ENCODE measurements around the gene CTSE. TPM values are rescaled to one million over a fixed set of nuclear protein-coding genes. Genes with fewer than 3 reads are reported as not detected.

The CTSE gene
- total RNA-seq, 1 experiment from 2014 or later, result not detected

DNA sequence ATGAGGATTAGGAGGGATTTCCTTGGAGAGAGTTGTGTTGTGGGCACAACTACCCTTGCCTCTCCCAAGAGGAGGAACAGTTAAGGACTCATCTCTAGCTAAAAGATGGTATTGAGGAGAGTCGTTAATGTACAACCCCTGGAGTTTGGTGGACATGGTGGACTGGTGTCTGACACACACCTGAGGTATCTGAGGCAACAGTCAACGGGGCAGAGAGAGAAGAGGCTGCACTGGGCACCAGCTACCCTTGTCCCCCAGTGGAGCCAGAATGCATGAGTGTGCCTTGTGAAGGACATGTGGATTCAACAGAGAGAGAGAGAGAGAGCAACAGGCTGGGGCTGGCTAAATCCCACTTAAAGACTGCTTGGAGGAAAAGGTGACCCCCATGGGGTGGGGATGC lies 33.5 kb downstream of the CTSE start:
- no peak for TF ChIP-seq SIN3A (IDR thresholded peaks at IDR 0.05; ENCODE audit: borderline replicate concordance, insufficient read depth, low read depth, low read length)
- TF ChIP-seq, protein P1, sequence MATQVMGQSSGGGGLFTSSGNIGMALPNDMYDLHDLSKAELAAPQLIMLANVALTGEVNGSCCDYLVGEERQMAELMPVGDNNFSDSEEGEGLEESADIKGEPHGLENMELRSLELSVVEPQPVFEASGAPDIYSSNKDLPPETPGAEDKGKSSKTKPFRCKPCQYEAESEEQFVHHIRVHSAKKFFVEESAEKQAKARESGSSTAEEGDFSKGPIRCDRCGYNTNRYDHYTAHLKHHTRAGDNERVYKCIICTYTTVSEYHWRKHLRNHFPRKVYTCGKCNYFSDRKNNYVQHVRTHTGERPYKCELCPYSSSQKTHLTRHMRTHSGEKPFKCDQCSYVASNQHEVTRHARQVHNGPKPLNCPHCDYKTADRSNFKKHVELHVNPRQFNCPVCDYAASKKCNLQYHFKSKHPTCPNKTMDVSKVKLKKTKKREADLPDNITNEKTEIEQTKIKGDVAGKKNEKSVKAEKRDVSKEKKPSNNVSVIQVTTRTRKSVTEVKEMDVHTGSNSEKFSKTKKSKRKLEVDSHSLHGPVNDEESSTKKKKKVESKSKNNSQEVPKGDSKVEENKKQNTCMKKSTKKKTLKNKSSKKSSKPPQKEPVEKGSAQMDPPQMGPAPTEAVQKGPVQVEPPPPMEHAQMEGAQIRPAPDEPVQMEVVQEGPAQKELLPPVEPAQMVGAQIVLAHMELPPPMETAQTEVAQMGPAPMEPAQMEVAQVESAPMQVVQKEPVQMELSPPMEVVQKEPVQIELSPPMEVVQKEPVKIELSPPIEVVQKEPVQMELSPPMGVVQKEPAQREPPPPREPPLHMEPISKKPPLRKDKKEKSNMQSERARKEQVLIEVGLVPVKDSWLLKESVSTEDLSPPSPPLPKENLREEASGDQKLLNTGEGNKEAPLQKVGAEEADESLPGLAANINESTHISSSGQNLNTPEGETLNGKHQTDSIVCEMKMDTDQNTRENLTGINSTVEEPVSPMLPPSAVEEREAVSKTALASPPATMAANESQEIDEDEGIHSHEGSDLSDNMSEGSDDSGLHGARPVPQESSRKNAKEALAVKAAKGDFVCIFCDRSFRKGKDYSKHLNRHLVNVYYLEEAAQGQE (IDR thresholded peaks at IDR 0.05; ENCODE audit: insufficient read depth in 1 of 2, low read depth in 2 of 2, low read length in 1 of 2), result no peak
- TF ChIP-seq POLR2AphosphoS5 (IDR thresholded peaks at IDR 0.05; ENCODE audit: low read depth, low read length), result no peak
- TF ChIP-seq, protein P2, sequence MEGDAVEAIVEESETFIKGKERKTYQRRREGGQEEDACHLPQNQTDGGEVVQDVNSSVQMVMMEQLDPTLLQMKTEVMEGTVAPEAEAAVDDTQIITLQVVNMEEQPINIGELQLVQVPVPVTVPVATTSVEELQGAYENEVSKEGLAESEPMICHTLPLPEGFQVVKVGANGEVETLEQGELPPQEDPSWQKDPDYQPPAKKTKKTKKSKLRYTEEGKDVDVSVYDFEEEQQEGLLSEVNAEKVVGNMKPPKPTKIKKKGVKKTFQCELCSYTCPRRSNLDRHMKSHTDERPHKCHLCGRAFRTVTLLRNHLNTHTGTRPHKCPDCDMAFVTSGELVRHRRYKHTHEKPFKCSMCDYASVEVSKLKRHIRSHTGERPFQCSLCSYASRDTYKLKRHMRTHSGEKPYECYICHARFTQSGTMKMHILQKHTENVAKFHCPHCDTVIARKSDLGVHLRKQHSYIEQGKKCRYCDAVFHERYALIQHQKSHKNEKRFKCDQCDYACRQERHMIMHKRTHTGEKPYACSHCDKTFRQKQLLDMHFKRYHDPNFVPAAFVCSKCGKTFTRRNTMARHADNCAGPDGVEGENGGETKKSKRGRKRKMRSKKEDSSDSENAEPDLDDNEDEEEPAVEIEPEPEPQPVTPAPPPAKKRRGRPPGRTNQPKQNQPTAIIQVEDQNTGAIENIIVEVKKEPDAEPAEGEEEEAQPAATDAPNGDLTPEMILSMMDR (IDR thresholded peaks at IDR 0.05), result no peak
- no peak for TF ChIP-seq TCF7L2 (IDR thresholded peaks at IDR 0.05; ENCODE audit: low read depth, low read length)
- no peaks in the 10 kb centered on the region for H3K9me3 ChIP-seq (ENCODE audit: control insufficient read depth, insufficient read depth, low read depth, low read length)
- no peak overlapping the region for H3K4me3 ChIP-seq (ENCODE audit: low read depth in 2 of 2, low read length in 2 of 2)
- no peak overlapping the region for H3K27ac ChIP-seq (ENCODE audit: low read length)
- ChIA-PET POLR2A (no interaction called here), CTCF (no interaction called here)
- H3K27me3 ChIP-seq (ENCODE audit: control insufficient read depth, insufficient read depth, low read length), result peaks cover 2% of the 10 kb centered on the region
- no peak for ATAC-seq
- intact Hi-C loops (cut with micrococcal nuclease; ENCODE audit: unreplicated experiment), result no loop called here
- no peak for DNase-seq (ENCODE audit: low read depth, low spot score)
- BruUV-seq (replicated peaks), result no TSS peak
- in situ Hi-C loops (cut with HindIII; ENCODE audit: low pct_unique_long_range_greater_than_20kb, low sequenced_read_pairs), result no loop called here
- no peaks in the 10 kb centered on the region for H3K4me1 ChIP-seq (ENCODE audit: control insufficient read depth, insufficient read depth, low read length)
- H3K36me3 ChIP-seq (ENCODE audit: control insufficient read depth, insufficient read depth, low read length), result no peaks in the 10 kb centered on the region

DNA sequence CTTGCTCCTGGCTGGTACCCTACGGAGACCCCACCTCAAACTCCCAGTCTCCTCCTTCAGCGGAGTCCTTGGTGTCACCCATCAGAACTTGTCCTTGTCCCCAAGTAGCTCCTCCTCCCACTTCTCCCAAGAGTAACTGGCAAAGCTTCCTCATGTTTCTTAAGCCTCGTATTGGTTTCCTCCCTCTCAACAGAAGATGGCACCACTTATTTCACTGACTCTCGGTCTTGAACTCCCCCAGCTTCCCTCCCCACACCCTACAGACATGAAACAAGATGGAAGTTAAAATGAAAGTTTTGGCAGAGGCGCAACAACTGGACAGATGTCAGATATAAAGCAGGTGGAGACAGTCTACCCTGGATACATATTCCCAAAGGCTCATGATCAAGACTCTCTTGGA lies 33.9 kb downstream of the CTSE start:
- no peaks in the 10 kb centered on the region for H3K36me3 ChIP-seq (ENCODE audit: control insufficient read depth, insufficient read depth, low read length)
- in situ Hi-C loops (cut with HindIII; ENCODE audit: low pct_unique_long_range_greater_than_20kb, low sequenced_read_pairs), result no loop called here
- H3K9me3 ChIP-seq (ENCODE audit: control insufficient read depth, insufficient read depth, low read depth, low read length), result no peaks in the 10 kb centered on the region
- no peak overlapping the region for H3K4me3 ChIP-seq (ENCODE audit: low read depth in 2 of 2, low read length in 2 of 2)
- BruUV-seq (replicated peaks), result no TSS peak
- intact Hi-C loops (cut with micrococcal nuclease; ENCODE audit: unreplicated experiment), result loop anchor here (5.0 kb wide), 1 partner anchor 98 kb away; no protein-coding TSS in a partner anchor
- no peaks in the 10 kb centered on the region for H3K4me1 ChIP-seq (ENCODE audit: control insufficient read depth, insufficient read depth, low read length)
- H3K27ac ChIP-seq (ENCODE audit: low read length), result no peak overlapping the region
- ChIA-PET POLR2A (no interaction called here), CTCF (no interaction called here)
- ATAC-seq, result no peak
- DNase-seq (ENCODE audit: low read depth, low spot score), result no peak
- peaks cover 2% of the 10 kb centered on the region for H3K27me3 ChIP-seq (ENCODE audit: control insufficient read depth, insufficient read depth, low read length)
- TF ChIP-seq TCF7L2 (IDR thresholded peaks at IDR 0.05; ENCODE audit: low read depth, low read length), result no peak
- TF ChIP-seq POLR2AphosphoS5 (IDR thresholded peaks at IDR 0.05; ENCODE audit: low read depth, low read length), result no peak
- TF ChIP-seq SIN3A (IDR thresholded peaks at IDR 0.05; ENCODE audit: borderline replicate concordance, insufficient read depth, low read depth, low read length), result no peak
- TF ChIP-seq, protein P1 (IDR thresholded peaks at IDR 0.05; ENCODE audit: insufficient read depth in 1 of 2, low read depth in 2 of 2, low read length in 1 of 2), result no peak
- TF ChIP-seq, protein P2 (IDR thresholded peaks at IDR 0.05), result no peak

Measured in Panc1 (cell line).